Activated CD4-positive, alpha-beta T cell treated with anti-CD3 and anti-CD28 coated beads, Interleukin-2, Interleukin-4, amounts not matched to agents 100 ng/mL and 50 ng/mL, durations not matched to agents 16 hours and 8 hours (primary cell): Measurements from ENCODE around the gene NAXE.
"Not testable (repeated sequence)": the region's sequence is repeated elsewhere in the genome, so short reads cannot be mapped to it uniquely, and the experiment has no call there.

ENCODE experiments used
- DNase-seq: peaks from one replicate; pipeline ENCODE4 v3.0.0-alpha.2; 2020; ENCODE audit warnings: low spot score

NAXE gene

GRCh38 chr1:156591432-156592157 is at the start of gene NAXE:
Gene NAXE (plus strand): TSS chr1:156591776. CDS start chr1:156591805, 29 bp downstream.
- peak; percentile 68 for DNase-seq

DNA sequence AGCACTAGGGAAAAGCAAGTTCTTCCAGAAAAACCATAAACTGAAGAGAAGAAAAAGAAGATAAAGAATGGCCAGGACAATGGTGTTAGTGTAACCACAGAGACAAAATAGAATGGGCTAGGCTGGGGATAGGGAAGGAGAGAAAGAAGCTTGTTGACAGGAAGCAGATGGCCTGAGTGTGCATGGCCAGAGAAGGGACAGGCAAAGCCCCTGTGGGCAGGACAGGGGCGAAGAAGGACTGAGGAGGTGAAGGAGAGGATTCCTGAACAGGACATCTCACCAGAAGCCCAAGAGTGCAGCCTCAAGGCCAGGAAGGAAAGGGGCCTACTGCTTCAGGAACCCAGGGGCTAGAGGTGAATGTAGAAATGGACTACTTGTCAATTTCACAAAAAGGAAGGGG is 48.5 kb upstream of the NAXE start:
- no peak for DNase-seq

GRCh38 chr1:156544592-156545102 is 46.9 kb upstream of the NAXE start:
- no peak for DNase-seq

- no peak for DNase-seq
Measured at GRCh38 chr1:156546267-156546666, 45.3 kb upstream of the NAXE start.

DNA sequence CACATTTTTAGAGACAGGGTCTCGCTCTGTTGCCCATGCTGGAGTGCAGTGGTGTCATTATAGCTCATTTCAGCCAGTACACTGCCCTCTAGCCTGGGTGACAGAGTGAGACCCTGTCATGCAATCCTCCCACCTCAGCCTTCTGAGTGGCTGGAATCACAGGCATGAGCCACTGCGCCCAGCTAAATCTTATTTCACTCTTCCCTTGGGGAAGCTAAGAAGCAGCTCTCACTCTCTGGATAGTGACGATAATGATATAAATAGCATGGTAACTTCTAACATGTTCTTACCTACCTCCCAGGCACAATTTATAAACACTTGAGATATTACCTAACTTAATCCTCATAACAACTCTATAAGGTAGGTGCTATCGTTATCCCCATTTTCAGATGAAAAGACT is 44.1 kb upstream of the NAXE start:
- DNase-seq: no peak

DNA sequence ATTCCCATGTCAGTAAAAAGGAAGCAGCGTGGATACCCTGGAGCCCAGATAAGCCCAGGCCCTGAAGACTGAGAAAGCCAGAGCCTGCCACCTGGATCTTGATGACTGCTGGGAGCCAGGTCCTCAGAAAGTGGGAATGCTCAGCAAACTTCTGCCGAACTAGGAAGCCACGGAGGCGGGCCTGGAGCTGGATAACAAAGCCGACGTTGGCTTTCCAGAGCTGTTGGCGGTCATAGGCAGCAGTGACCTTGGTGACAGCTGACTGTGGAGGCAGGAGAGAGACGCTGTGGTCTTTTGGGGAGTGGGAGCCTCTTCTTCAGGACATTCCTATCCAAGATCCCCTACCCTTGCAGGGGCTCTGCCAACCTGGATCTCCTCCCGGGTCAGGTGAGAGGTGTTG is 43.6 kb upstream of the NAXE start:
- no peak for DNase-seq

GRCh38 chr1:156549390-156549789 is 42.2 kb upstream of the NAXE start:
- DNase-seq: no peak

DNA sequence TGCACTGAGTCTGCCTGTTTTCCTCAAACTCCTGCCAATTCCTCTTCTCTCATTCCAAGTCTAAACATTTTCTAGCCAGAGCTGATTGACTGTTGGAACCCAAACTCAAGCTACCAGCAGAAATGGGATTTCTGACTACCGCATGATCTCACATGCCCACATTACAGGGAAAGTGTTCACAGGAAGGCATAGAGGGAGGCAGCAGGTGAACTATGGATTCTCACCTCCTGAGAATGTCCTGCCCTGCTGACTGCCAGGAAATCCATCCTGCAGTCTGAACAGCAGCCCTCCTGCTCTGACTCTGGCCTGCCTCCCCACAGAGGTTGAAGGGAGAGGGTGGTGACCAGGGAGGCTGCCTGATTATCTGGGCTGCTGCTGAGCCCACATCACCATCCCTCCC is 41.7 kb upstream of the NAXE start:
- no peak for DNase-seq

DNA sequence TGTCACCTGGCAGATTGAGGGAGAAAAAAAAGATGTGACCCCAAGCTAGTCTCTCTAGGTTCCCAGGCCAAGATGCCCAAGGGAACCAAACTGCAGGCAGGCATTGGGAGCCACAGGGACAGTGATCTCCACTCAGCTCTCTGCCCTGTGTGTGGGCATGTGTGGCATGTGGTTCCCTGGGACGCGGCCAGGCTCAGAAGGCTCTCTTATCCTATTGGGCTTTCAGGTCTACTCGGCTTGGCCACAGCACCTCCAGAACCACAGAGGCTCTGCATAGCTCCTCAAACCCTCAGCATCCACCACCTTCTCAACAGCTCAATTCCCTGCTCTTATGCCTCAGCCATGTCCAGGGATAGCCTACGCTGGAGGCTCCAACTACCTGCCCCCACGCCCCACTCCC is 41.2 kb upstream of the NAXE start:
- DNase-seq: no peak

- no peak for DNase-seq
Measured at GRCh38 chr1:156551066-156551643, 40.4 kb upstream of the NAXE start.

- no peak for DNase-seq
Measured at GRCh38 chr1:156551869-156552268, 39.7 kb upstream of the NAXE start.

- no peak for DNase-seq
Measured at GRCh38 chr1:156552518-156552917, 39.1 kb upstream of the NAXE start.

DNA sequence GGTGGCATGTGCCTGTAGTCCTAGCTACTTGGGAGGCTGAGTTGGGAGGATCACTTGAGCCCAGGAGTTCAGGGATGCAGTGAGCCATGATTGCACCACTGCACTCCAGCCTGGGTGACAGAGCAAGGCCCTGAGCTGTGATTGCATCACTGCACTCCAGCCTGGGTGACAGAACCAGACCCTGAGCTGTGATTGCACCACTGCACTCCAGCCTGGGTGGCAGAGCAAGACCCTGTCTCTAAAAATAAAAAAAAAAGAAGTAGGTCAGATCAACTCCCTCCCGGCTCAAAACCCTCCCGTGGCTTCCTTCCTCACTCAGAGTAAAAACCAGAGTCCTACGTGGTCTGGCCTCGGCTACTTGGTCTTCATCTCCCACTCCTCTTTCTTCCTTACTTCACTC is 38.6 kb upstream of the NAXE start:
- not testable (repeated sequence) for DNase-seq

GRCh38 chr1:156553860-156554485 is 37.6 kb upstream of the NAXE start:
- DNase-seq: no peak

GRCh38 chr1:156554971-156555370 is 36.6 kb upstream of the NAXE start:
- no peak for DNase-seq

DNA sequence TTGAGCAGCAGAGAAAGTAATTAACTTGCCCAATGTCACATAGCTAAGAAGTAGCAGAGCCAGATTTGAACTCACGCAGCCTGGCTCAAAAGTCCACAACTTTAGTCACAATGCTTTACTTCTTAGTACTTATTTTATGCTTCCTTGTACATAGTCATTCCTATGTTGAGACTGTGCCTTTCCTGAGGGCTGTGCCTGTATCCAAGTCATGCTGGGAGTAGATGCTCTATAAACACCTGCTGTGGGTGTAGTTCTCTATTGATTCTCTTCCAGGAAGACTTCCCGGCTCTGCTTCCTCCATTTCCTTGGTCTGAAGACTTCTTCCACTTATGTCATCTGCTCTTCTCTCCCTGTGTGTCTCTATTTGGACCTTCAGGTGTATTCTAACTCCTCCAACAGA is 35.9 kb upstream of the NAXE start:
- no peak for DNase-seq

DNA sequence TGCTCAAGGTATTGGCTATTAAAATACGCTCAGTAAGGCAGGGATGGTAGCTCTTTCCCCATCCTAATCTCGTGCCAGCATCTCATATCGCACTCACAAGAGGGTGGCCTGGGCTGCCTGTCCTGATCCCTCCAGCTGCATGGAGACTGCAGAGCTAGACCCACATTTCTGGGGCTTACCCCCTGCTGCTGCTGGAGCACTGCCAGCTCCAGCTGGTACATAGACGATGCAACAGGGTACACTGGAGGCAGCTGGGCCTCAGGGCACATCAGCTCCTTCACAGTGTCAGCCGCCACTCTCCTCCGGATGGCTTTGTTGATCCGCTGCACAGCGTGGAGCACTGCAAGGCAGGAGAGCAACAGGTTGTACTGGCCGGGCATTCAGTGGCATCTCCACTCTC is 35.2 kb upstream of the NAXE start:
- no peak for DNase-seq

DNA sequence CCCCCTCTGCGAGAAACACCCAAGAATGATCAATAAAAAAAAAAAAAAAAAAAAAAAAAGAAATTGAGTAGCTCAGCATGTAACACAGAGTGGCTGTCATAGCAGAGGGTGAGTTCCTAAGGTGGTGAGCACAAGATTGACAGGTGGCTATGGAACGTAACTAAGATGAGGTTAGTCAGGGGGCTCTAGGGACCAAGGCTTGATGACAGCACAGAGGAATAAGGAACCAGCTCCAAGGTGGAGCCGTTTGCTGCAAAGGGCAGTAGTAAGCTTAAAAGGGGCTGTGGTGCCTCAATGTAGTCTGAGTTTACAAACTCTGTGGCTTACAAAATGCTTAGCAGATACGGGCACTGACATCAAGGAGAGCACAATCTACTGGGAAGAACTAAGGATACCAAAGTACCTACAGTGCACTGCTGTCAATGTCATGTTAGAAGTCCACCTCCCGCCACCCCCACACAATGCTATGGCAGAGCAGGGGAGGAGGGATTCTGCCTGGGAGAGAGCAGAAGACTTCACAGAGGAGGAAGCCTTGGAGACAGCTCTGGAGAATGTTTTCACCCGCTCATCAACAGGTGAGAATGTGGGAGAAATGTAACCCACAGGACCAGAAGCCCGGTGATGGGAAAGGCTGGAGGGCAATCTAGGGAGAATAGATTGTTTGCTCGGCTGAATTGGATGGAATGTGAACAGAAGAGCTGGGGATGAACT is 32.3 kb upstream of the NAXE start:
- no peak for DNase-seq

GRCh38 chr1:156559797-156560385 is 31.7 kb upstream of the NAXE start:
- no peak for DNase-seq

GRCh38 chr1:156560585-156561163 is 30.9 kb upstream of the NAXE start:
- no peak for DNase-seq

GRCh38 chr1:156565519-156565918 is 26.1 kb upstream of the NAXE start:
- DNase-seq: no peak

DNA sequence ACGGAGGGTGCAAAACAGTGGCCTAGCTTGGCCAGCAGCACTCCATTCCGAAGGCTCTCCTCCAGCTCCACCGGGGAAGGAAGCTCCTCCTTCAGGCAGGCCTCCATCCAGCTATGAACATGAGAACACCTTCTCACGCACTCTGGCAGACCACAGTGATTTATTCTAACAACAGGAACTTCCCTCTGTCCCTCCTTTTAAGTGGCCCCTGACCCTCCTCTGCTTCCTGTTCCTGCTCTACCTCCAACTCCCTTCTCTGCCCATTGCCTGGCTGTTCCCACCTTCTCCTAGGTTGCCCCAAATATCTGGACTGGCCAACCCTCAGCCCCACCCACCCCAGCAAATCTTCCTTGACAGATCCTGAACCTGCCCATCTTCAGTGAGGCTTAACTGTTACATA is 25.1 kb upstream of the NAXE start:
- DNase-seq: no peak
